Activated naive CD4-positive, alpha-beta T cell treated with anti-CD3 and anti-CD28 coated beads, Interleukin-2, amount 10 ng/mL, durations not matched to agents 7 days and 5 days (primary cell): ENCODE data around the gene ARID3A.
"Not testable (repeated sequence)": the region's sequence is repeated elsewhere in the genome, so short reads cannot be mapped to it uniquely, and the experiment has no call there.

Source experiments
- CTCF ChIA-PET: fragments of 350-600 bp; sonication (Branson Sonifier 250); formaldehyde crosslinking; loops from one replicate; lab custom pipeline; 2021; ENCODE audit warnings: antibody characterized with exemption; lab: Charles Lee
- DNase-seq: peaks from one replicate; pipeline ENCODE4 v3.0.0-alpha.2; 2020
- H3K27ac Mint-ChIP-seq: one replicate; pipeline ENCODE4 v1.8.0; 2021; ENCODE audit warnings: mild to moderate bottlenecking, moderate library complexity, mixed read lengths
- H3K27me3 Mint-ChIP-seq: one replicate; pipeline ENCODE4 v1.8.0; 2021; ENCODE audit warnings: mild to moderate bottlenecking, mixed read lengths
- H3K36me3 Mint-ChIP-seq: one replicate; pipeline ENCODE4 v1.8.0; 2021; ENCODE audit warnings: mixed read lengths
- H3K4me1 Mint-ChIP-seq: one replicate; pipeline ENCODE4 v1.8.0; 2021; ENCODE audit warnings: mixed read lengths
- H3K4me3 Mint-ChIP-seq: one replicate; pipeline ENCODE4 v1.8.0; 2021; ENCODE audit warnings: mild to moderate bottlenecking, moderate library complexity, mixed read lengths
- H3K9me3 Mint-ChIP-seq: one replicate; pipeline ENCODE4 v1.8.0; 2021; ENCODE audit warnings: mixed read lengths

ARID3A gene

DNA sequence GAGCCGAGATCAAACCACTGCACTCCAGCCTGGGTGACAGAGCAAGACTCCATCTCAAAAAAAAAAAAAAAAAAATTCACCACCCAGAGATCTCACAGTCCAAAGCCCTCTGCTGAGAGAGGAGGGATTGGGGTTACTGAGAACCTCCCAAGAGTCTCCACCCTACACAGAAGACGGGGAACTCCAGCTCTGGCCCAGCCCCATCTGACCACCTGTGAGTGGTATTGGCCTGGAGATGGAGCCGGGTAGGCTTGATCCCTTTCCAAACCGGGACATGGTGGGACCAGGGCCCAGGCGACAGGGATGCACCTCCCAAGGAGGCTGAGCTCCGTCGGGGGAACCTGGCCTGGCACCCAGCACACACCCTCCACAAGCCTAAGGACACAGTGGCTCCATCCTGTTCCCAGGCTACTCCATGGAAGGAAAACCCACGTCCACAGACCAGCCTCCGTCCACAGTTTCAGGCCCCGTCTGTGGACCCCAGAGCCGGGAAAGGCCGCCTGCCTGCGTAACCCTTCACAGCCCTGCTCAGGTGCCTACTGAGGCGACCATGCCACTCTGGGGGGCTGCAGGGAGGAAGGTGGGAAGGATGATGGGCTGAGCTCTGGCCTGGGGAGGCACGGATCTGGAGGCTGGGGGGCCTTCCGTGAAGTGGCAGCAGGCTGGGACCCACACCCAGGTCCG, 93.2 kb downstream of the ARID3A start:
- H3K4me1 Mint-ChIP-seq: peaks cover 45% of the 10 kb centered on the region
- peak overlapping the region; percentile 92 for H3K27ac Mint-ChIP-seq
- no peaks in the 10 kb centered on the region for H3K9me3 Mint-ChIP-seq
- peaks cover 16% of the 10 kb centered on the region for H3K36me3 Mint-ChIP-seq
- CTCF ChIA-PET: no interaction called here
- no peak for DNase-seq
- H3K27me3 Mint-ChIP-seq: peaks cover 3% of the 10 kb centered on the region
- peak overlapping the region; percentile 95 for H3K4me3 Mint-ChIP-seq

- Mint-ChIP-seq H3K27me3 (peaks cover 3% of the 10 kb centered on the region), H3K9me3 (no peaks in the 10 kb centered on the region), H3K36me3 (peaks cover 14% of the 10 kb centered on the region), H3K27ac (peak overlapping the region; percentile 92), H3K4me3 (peak overlapping the region; percentile 95), H3K4me1 (peaks cover 43% of the 10 kb centered on the region)
- no peak for DNase-seq
- CTCF ChIA-PET: no interaction called here
Observed at GRCh38 chr19:1019616-1019961, 93.8 kb downstream of the ARID3A start.

DNA sequence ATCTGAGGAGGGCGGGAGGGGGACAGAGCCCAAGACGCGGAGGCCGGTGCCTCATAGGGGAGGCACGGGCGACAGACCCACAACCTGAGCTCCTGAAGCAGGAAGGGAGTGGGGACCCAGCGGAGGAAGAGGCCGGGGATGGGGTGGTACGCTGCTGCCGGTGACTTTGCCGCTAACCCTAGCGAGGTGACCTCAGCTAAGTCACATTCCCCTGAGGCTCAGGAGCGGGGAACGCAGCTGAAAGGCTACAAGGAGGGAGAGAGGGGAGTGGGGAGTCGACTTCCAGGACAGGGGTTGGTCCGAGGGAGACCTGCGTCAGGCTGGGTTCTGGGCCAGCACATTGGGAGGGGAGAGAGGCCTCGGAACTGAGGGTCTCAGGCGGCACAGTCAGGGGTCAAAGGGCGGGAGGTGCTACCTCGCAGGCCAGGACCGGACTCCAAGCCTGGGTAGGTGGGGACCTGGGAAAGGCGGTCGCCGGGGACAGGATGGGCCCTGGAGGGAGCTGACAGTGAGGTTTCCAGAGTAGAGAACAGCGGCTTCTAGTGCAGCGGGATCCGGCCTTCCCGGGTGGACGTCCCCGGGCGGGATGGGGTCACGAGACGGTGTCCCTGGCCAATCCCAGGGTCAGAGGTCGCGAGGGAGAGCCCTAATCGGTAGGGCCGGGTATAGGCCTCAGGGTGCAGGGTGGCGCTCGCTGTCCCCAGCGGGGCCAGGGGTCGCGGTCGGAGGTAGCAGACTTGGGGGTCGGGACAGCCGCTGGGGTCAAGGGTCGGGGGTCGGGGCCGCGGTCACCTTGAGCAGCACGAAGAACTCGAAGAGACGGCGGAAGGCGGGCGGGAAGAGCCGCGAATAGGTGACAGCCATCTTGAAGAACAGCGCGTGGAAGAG, 94.4 kb downstream of the ARID3A start:
- peak; percentile 60 for DNase-seq
- H3K27me3 Mint-ChIP-seq: peaks cover 3% of the 10 kb centered on the region
- H3K4me3 Mint-ChIP-seq: peak overlapping the region; percentile 95
- CTCF ChIA-PET: no interaction called here
- H3K9me3 Mint-ChIP-seq: no peaks in the 10 kb centered on the region
- peaks cover 45% of the 10 kb centered on the region for H3K4me1 Mint-ChIP-seq
- H3K27ac Mint-ChIP-seq: peak overlapping the region; percentile 92
- H3K36me3 Mint-ChIP-seq: peaks cover 14% of the 10 kb centered on the region

- Mint-ChIP-seq H3K4me1 (peaks cover 47% of the 10 kb centered on the region), H3K36me3 (peaks cover 14% of the 10 kb centered on the region), H3K4me3 (peak within 1 kb of the TSS; percentile 95), H3K27ac (peak within 1 kb of the TSS; percentile 99), H3K9me3 (no peaks in the 10 kb centered on the region), H3K27me3 (peaks cover 3% of the 10 kb centered on the region)
- CTCF ChIA-PET: no interaction called here
- DNase-seq: peak; percentile 98
Observed at GRCh38 chr19:1020868-1021425, 95.1 kb downstream of the ARID3A start, which contains the start of gene TMEM259. TMEM259 (minus strand) TSS chr19:1021123; CDS start chr19:1020996, 127 bp downstream.

- DNase-seq, H3K27ac Mint-ChIP-seq, CTCF ChIA-PET, H3K9me3 Mint-ChIP-seq, H3K27me3 Mint-ChIP-seq, H3K4me3 Mint-ChIP-seq: not testable (repeated sequence)
- H3K36me3 Mint-ChIP-seq: peaks cover 18% of the 10 kb centered on the region
- peaks cover 29% of the 10 kb centered on the region for H3K4me1 Mint-ChIP-seq
Observed at GRCh38 chr19:1023883-1024188, 98.0 kb downstream of the ARID3A start.

- H3K9me3 Mint-ChIP-seq, H3K27me3 Mint-ChIP-seq, H3K27ac Mint-ChIP-seq, DNase-seq: not testable (repeated sequence)
- CTCF ChIA-PET: interaction anchor here (0.9 kb wide), 1 partner anchor 103 kb away, joined by 3 read pairs; no protein-coding TSS in a partner anchor
- Mint-ChIP-seq H3K4me1 (peaks cover 30% of the 10 kb centered on the region), H3K36me3 (peaks cover 19% of the 10 kb centered on the region), H3K4me3 (peak overlapping the region; percentile 47)
Observed at GRCh38 chr19:1025080-1025479, 99.2 kb downstream of the ARID3A start.
